ENCODE measurements around the gene KCTD19.

The KCTD19 gene

GRCh38 chr16:67242138-67242730 is 84.3 kb downstream of the KCTD19 start:
- DNase-seq (ENCODE audit: low read depth in 2 of 2) = no peak

DNA sequence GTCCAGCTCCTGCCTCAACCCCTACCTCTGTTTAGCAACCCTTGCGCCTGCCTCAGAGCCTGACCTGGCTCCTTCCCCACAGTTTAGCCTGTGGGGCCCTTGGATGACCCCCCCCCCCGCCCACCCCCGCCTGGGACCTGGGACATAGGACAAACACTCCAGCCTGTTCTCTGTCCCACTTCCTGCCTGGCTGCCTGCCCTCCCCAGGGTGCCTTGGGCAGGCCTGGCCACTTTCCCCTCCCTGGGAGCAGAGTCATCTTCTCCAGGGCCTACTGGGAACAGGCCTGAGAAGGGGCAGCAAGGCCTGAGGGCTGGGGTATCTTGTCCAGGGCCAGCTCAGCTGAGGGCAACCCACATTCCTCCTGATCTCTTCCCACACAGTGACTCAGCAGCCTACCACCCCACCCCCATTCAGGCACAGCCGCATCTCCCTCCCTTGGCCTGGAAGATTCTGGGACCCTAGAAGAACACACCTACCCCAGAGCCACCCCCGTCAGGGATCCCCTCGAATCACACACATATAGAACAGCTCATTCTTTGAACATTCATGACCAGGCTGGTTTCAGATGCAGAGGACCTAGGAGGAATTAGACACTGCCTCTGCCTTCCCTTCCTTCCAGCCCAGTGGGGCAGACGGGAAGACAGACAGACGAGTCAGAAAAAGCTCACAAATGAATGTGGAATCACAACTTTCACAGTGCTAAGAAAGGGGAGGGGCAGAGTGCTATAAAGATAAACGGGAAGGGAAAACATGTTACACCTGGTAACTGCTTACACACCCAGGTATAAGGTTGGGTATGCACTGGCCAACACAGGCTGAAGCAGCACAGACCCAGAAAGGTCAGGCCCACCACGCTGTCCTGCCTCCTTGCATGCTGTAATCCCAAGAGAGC is 85.3 kb downstream of the KCTD19 start:
- no peak for DNase-seq (ENCODE audit: low read depth in 2 of 2)

DNA sequence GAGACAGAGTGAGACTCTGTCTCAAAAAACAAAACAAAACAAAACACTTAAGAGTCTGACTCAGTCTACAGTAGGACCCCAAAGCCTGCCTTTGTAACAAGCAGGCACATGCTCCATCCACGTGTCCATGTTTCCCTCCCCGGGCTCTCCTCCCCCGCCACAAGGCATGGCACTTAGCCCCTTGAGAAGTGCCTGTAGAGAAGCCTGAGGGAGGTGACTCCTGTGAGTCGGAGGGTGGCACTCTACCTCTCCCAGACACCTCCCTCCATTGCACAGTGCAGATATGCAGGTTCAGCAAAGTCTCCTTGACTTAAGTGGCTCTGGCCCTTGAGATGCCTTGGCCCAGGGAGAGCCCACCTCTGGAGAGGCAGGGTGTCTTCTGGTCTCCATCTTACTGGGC is 86.0 kb downstream of the KCTD19 start:
- DNase-seq (ENCODE audit: low read depth in 2 of 2) = no peak
